B cell (primary cell): ENCODE measurements around the gene CDC42BPA. TPM values are rescaled to one million over a fixed set of nuclear protein-coding genes. Genes with fewer than 3 reads are reported as not detected.

ENCODE experiments used
- ATAC-seq: fragments of 200-7000 bp; cut with Tn5 transposase; one replicate; pipeline ENCODE4 v1.10.0; 2021; ENCODE audit warnings: low read depth, mild to moderate bottlenecking, moderate number of reproducible peaks, moderate library complexity
- CTCF ChIA-PET: fragments of 350-600 bp; sonication (Branson Sonifier 250); formaldehyde crosslinking; loops from one replicate; lab custom pipeline; 2021; ENCODE audit warnings: antibody characterized with exemption, inconsistent platforms; lab: Charles Lee
- POLR2A ChIA-PET: fragments of 350-600 bp; sonication (Branson Sonifier 250); formaldehyde crosslinking; loops from one replicate; lab custom pipeline; 2021; ENCODE audit warnings: antibody characterized with exemption; lab: Charles Lee
- DNase-seq: peaks from one replicate; pipeline ENCODE4 v3.0.0; 2013
- H2AFZ ChIP-seq: 2 replicates; pipeline ENCODE4 v1.6.1; 2012; ENCODE audit warnings: mild to moderate bottlenecking, low read depth, low read length; ENCODE audit not compliant: insufficient read depth, poor library complexity, severe bottlenecking
- H3K27ac ChIP-seq, 2 donors: 1 replicate in 1 of 2; 2 replicates in 1 of 2; pipeline ENCODE4 v1.5.1; 2012 to 2013; ENCODE audit warnings: low read length in 2 of 2, mild to moderate bottlenecking in 2 of 2, moderate library complexity in 1 of 2
- H3K27me3 ChIP-seq, 4 experiments: fragments of 200-600 bp in 1 of 4; sonication (generic) in 1 of 4; replicated peaks in 1 of 4; 1 replicate in 2 of 4; 2 replicates in 2 of 4; pipeline versions ENCODE4 v1.6.1 to v1.7.0; 2013 to 2016; ENCODE audit warnings: low read length in 3 of 4, mild to moderate bottlenecking in 2 of 4, mixed read lengths in 1 of 4, moderate library complexity in 1 of 4; ENCODE audit not compliant: insufficient read depth in 4 of 4, control insufficient read depth in 3 of 4; ENCODE audit errors: control extremely low read depth in 1 of 4
- H3K36me3 ChIP-seq, 2 experiments: replicated peaks in 1 of 2; 1 replicate in 1 of 2; 2 replicates in 1 of 2; pipeline versions ENCODE4 v1.6.1 to v1.7.1; 2013; ENCODE audit warnings: low read length in 1 of 2; ENCODE audit not compliant: insufficient read depth in 2 of 2, control insufficient read depth in 1 of 2; ENCODE audit errors: control extremely low read depth in 1 of 2, extremely low read depth in 1 of 2
- H3K4me1 ChIP-seq, 2 donors: fragments of 200-600 bp in 1 of 2; sonication (generic) in 1 of 2; 1 replicate in 1 of 2; 2 replicates in 1 of 2; pipeline versions ENCODE4 v1.5.1 to v1.6.1; 2013 to 2017; ENCODE audit warnings: low read length in 2 of 2; ENCODE audit not compliant: control insufficient read depth in 2 of 2, insufficient read depth in 2 of 2
- H3K4me2 ChIP-seq: replicated peaks from 2 replicates; pipeline ENCODE3; 2012; ENCODE audit warnings: mild to moderate bottlenecking, low read depth, low read length; ENCODE audit not compliant: poor library complexity, severe bottlenecking
- H3K4me3 ChIP-seq, 5 experiments: fragments of 200-600 bp in 1 of 5; sonication (generic) in 1 of 5; 1 replicate in 3 of 5; 2 replicates in 2 of 5; pipeline versions ENCODE4 v1.5.1 to v1.7.0; 2011 to 2016; ENCODE audit warnings: low read length in 4 of 5, mild to moderate bottlenecking in 4 of 5, low read depth in 2 of 5, control low read depth in 1 of 5, moderate library complexity in 1 of 5; ENCODE audit not compliant: insufficient read depth in 1 of 5; ENCODE audit errors: control extremely low read depth in 1 of 5, extremely low read depth in 1 of 5
- H3K79me2 ChIP-seq: fragments of 200-600 bp; sonication (generic); one replicate; pipeline ENCODE4 v1.6.0; 2016; ENCODE audit warnings: low read length; ENCODE audit not compliant: control insufficient read depth, insufficient read depth
- H3K9ac ChIP-seq: fragments of 200-600 bp; sonication (generic); 2 replicates; pipeline ENCODE4 v1.6.1; 2017; ENCODE audit warnings: mild to moderate bottlenecking, low read length, moderate library complexity
- H3K9me3 ChIP-seq, 3 donors: one replicate each; pipeline versions ENCODE4 v1.6.1 to v1.7.1; 2013; ENCODE audit warnings: low read length in 2 of 3; ENCODE audit not compliant: control insufficient read depth in 2 of 3, insufficient read depth in 1 of 3; ENCODE audit errors: control extremely low read depth in 1 of 3
- H4K20me1 ChIP-seq: 2 replicates; pipeline ENCODE4 v1.6.0; 2012; ENCODE audit warnings: mild to moderate bottlenecking, low read length; ENCODE audit not compliant: insufficient read depth, control insufficient read depth, poor library complexity, severe bottlenecking
- H3K27ac Mint-ChIP-seq: one replicate; pipeline ENCODE4 v1.8.0; 2021; ENCODE audit warnings: mixed read lengths
- H3K27me3 Mint-ChIP-seq: one replicate; pipeline ENCODE4 v1.8.0; 2021; ENCODE audit warnings: mixed read lengths
- H3K4me1 Mint-ChIP-seq: one replicate; pipeline ENCODE4 v1.8.0; 2021; ENCODE audit warnings: mixed read lengths
- H3K4me3 Mint-ChIP-seq: one replicate; pipeline ENCODE4 v1.8.0; 2021; ENCODE audit warnings: mixed read lengths
- H3K9me3 Mint-ChIP-seq: one replicate; pipeline ENCODE4 v1.8.0; 2022; ENCODE audit warnings: mixed read lengths; ENCODE audit not compliant: insufficient read depth
- CTCF ChIP-seq: fragments of 200-600 bp; IDR thresholded peaks from one replicate; pipeline ENCODE4 v1.8.0; 2022; ENCODE audit warnings: antibody characterized with exemption, mild to moderate bottlenecking
- EZH2 ChIP-seq: IDR thresholded peaks from 2 replicates; pipeline ENCODE4 v1.6.1; 2012; ENCODE audit warnings: borderline replicate concordance, low read depth, mild to moderate bottlenecking, moderate library complexity, low read length; ENCODE audit not compliant: insufficient read depth, poor library complexity, severe bottlenecking
- WGBS: methylation state at CpG from one replicate; pipeline ENCODE4 v1.1.5; 2013; ENCODE audit warnings: missing lambda C conversion rate; ENCODE audit not compliant: insufficient coverage; 5-methylcytosine and 5-hydroxymethylcytosine counted together
- intact Hi-C: fragments of 100-400 bp; cut with micrococcal nuclease; formaldehyde crosslinking; loops from one replicate; pipeline ENCODE4 v1.10.0; 2022
- polyA plus RNA-seq: library from polyadenylated mRNA; depleted of rRNA; stranded (reverse); fragments of >200 nt; gene quantifications from 2 replicates; pipeline ENCODE4 v1.2.3, GENCODE V29; 2012
- total RNA-seq, 2 donors: library from RNA; stranded (reverse); fragments of 120-200 nt in 1 of 2; gene quantifications; 1 replicate in 1 of 2; 2 replicates in 1 of 2; pipeline versions ENCODE4 v1.2.3 to v1.2.4, GENCODE V29; 2013 to 2022

CDC42BPA gene
- total and polyA plus RNA-seq, 2 donors (not counting 1 experiment from before 2014, with no cell fraction given), result 0.04 to 0.69 TPM

GRCh38 chr1:226976276-226976977, 341.9 kb downstream of the CDC42BPA start:
- Histone ChIP-seq H3K79me2 (peaks cover 7% of the 10 kb centered on the region), H3K36me3 (peaks cover 0 to 42% of the 10 kb centered on the region in 2 experiments), H3K4me2 (no peak overlapping the region), H3K4me3 (no peak overlapping the region), H3K27ac (no peak overlapping the region), H2AFZ (no peak overlapping the region), H3K9me3 (peaks cover 0 to 6% (median 0%) of the 10 kb centered on the region in 3 donors), H3K27me3 (no peaks in the 10 kb centered on the region), H4K20me1 (peaks cover 41% of the 10 kb centered on the region), H3K4me1 (peaks cover 0 to 4% of the 10 kb centered on the region in 2 donors), H3K9ac (no peak overlapping the region)
- Mint-ChIP-seq H3K27ac (no peak overlapping the region), H3K4me1 (peaks cover 5% of the 10 kb centered on the region), H3K4me3 (no peak overlapping the region), H3K9me3 (no peaks in the 10 kb centered on the region), H3K27me3 (no peaks in the 10 kb centered on the region)
- ChIA-PET POLR2A (no interaction called here), CTCF (no interaction called here)
- intact Hi-C loops, result no loop called here
- ATAC-seq (no peak), DNase-seq (no peak)
- no peak for TF ChIP-seq EZH2
- no peak for TF ChIP-seq CTCF
- whole genome bisulfite sequencing, result 96% methylated on average over 23 of the region's 34 CpGs
